ENCODE data around the gene TMEFF2.
"Not testable (repeated sequence)": the region's sequence is repeated elsewhere in the genome, so short reads cannot be mapped to it uniquely, and the experiment has no call there.

The TMEFF2 gene

GRCh38 chr2:192132604-192133003 is 62.1 kb downstream of the TMEFF2 start:
- DNase-seq (ENCODE audit: low read depth in 1 of 2, low spot score in 1 of 2), result not testable (repeated sequence)

GRCh38 chr2:192130312-192130711 is 64.4 kb downstream of the TMEFF2 start:
- DNase-seq (ENCODE audit: low read depth in 1 of 2, low spot score in 1 of 2), result not testable (repeated sequence)

GRCh38 chr2:192128655-192129054 is 66.1 kb downstream of the TMEFF2 start:
- DNase-seq (ENCODE audit: low read depth in 1 of 2, low spot score in 1 of 2), result no peak

- DNase-seq (ENCODE audit: low read depth in 1 of 2, low spot score in 1 of 2), result no peak
These were observed 67.3 kb downstream of the TMEFF2 start for GRCh38 chr2:192127434-192127833.

- DNase-seq (ENCODE audit: low read depth in 1 of 2, low spot score in 1 of 2), result no peak
These were observed 67.8 kb downstream of the TMEFF2 start for GRCh38 chr2:192126912-192127311.

GRCh38 chr2:192126426-192126825 is 68.3 kb downstream of the TMEFF2 start:
- no peak for DNase-seq (ENCODE audit: low read depth in 1 of 2, low spot score in 1 of 2)

GRCh38 chr2:192124571-192124970 is 70.2 kb downstream of the TMEFF2 start:
- no peak for DNase-seq (ENCODE audit: low read depth in 1 of 2, low spot score in 1 of 2)

GRCh38 chr2:192123847-192124246 is 70.9 kb downstream of the TMEFF2 start:
- no peak for DNase-seq (ENCODE audit: low read depth in 1 of 2, low spot score in 1 of 2)

GRCh38 chr2:192122946-192123345 is 71.8 kb downstream of the TMEFF2 start:
- no peak for DNase-seq (ENCODE audit: low read depth in 1 of 2, low spot score in 1 of 2)

GRCh38 chr2:192122141-192122540 is 72.6 kb downstream of the TMEFF2 start:
- no peak for DNase-seq (ENCODE audit: low read depth in 1 of 2, low spot score in 1 of 2)

GRCh38 chr2:192119536-192119935 is 75.2 kb downstream of the TMEFF2 start:
- DNase-seq (ENCODE audit: low read depth in 1 of 2, low spot score in 1 of 2), result no peak

GRCh38 chr2:192117705-192118104 is 77.0 kb downstream of the TMEFF2 start:
- no peak for DNase-seq (ENCODE audit: low read depth in 1 of 2, low spot score in 1 of 2)

- not testable (repeated sequence) for DNase-seq (ENCODE audit: low read depth in 1 of 2, low spot score in 1 of 2)
These were observed 83.2 kb downstream of the TMEFF2 start for GRCh38 chr2:192111536-192111935.

- DNase-seq (ENCODE audit: low read depth in 1 of 2, low spot score in 1 of 2), result no peak
These were observed 95.0 kb downstream of the TMEFF2 start for GRCh38 chr2:192099742-192100141.

- no peak for DNase-seq (ENCODE audit: low read depth in 1 of 2, low spot score in 1 of 2)
These were observed 95.8 kb downstream of the TMEFF2 start for GRCh38 chr2:192098814-192099491.

GRCh38 chr2:192091476-192091875 is 103.3 kb downstream of the TMEFF2 start:
- DNase-seq (ENCODE audit: low read depth in 1 of 2, low spot score in 1 of 2), result no peak

GRCh38 chr2:192090911-192091310 is 103.8 kb downstream of the TMEFF2 start:
- no peak for DNase-seq (ENCODE audit: low read depth in 1 of 2, low spot score in 1 of 2)

GRCh38 chr2:192087398-192087958 is 107.3 kb downstream of the TMEFF2 start:
- no peak for DNase-seq (ENCODE audit: low read depth in 1 of 2, low spot score in 1 of 2)

GRCh38 chr2:192082121-192082520 is 112.6 kb downstream of the TMEFF2 start:
- no peak for DNase-seq (ENCODE audit: low read depth in 1 of 2, low spot score in 1 of 2)

- DNase-seq (ENCODE audit: low read depth in 1 of 2, low spot score in 1 of 2), result not testable (repeated sequence)
These were observed 114.6 kb downstream of the TMEFF2 start for GRCh38 chr2:192080096-192080495.

GRCh38 chr2:192073878-192074277 is 120.9 kb downstream of the TMEFF2 start:
- no peak for DNase-seq (ENCODE audit: low read depth in 1 of 2, low spot score in 1 of 2)

GRCh38 chr2:192072778-192073177 is 122.0 kb downstream of the TMEFF2 start:
- no peak for DNase-seq (ENCODE audit: low read depth in 1 of 2, low spot score in 1 of 2)

- DNase-seq (ENCODE audit: low read depth in 1 of 2, low spot score in 1 of 2), result no peak
These were observed 122.5 kb downstream of the TMEFF2 start for GRCh38 chr2:192072261-192072660.
